K562 (cell line): ENCODE measurements around the gene SPON2. TPM values are rescaled to one million over a fixed set of nuclear protein-coding genes. Genes with fewer than 3 reads are reported as not detected.

Experiments used
- ATAC-seq: fragments of 200-7000 bp; cut with Tn5 transposase; 3 replicates; pipeline ENCODE4 v1.9.1; 2020; ENCODE audit warnings: moderate library complexity
- BruUV-seq: library from RNA; stranded (reverse); fragments of 400-500 nt; replicated peaks from 2 replicates; lab custom pipeline; 2021; lab: Mats Ljungman, UMichigan
- CTCF ChIA-PET: fragments of 300-600 bp; formaldehyde crosslinking; extraction: SDS; loops from one replicate; lab custom pipeline; 2021; ENCODE audit warnings: low intra/inter-chr PET ratio; lab: Yijun Ruan, JAX
- POLR2A ChIA-PET: fragments of 300-600, 350-650 bp; sonication (Branson Sonifier 250); formaldehyde crosslinking; extraction: SDS; loops from one replicate; lab custom pipeline; 2021; ENCODE audit warnings: antibody characterized with exemption, inconsistent platforms; lab: Yijun Ruan, JAX
- DNase-seq, 4 experiments: peaks; one replicate each; pipeline versions ENCODE4 v3.0.0 to v3.0.0-alpha.2; 2011 to 2018; ENCODE audit warnings: low spot score in 3 of 4, mixed read lengths in 3 of 4; ENCODE audit errors: extremely low read depth in 1 of 4
- FAIRE-seq: peaks from 2 replicates; lab custom pipeline; 2011; peaks lifted over from hg19 to GRCh38; lab: Jason Lieb, UNC
- H2AFZ ChIP-seq: 2 replicates; pipeline ENCODE4 v1.6.0; 2011; ENCODE audit warnings: low read depth, low read length, control low read depth, inconsistent platforms
- H3K27ac ChIP-seq: fragments of 200-600 bp; 3 replicates; pipeline ENCODE4 v1.8.0; 2011; ENCODE audit warnings: low read depth, mild to moderate bottlenecking, control low read depth, inconsistent platforms, low read length, moderate library complexity, mixed read lengths; ENCODE audit errors: extremely low read depth
- H3K27me3 ChIP-seq, 2 experiments: fragments of 300-600 bp in 1 of 2; 2 replicates in 1 of 2; 3 replicates in 1 of 2; pipeline versions ENCODE4 v1.6.0 to v1.8.0; 2011; ENCODE audit warnings: inconsistent platforms in 2 of 2, low read length in 2 of 2, mild to moderate bottlenecking in 1 of 2, mixed read lengths in 1 of 2, moderate library complexity in 1 of 2; ENCODE audit not compliant: control insufficient read depth in 2 of 2, insufficient read depth in 2 of 2
- H3K36me3 ChIP-seq: fragments of 300-600 bp; 3 replicates; pipeline ENCODE4 v1.8.0; 2011; ENCODE audit warnings: mild to moderate bottlenecking, low read length, inconsistent platforms; ENCODE audit not compliant: control insufficient read depth, insufficient read depth
- H3K4me1 ChIP-seq, 2 experiments: fragments of 200-600 bp in 1 of 2; replicated peaks in 1 of 2; 2 replicates in 1 of 2; 3 replicates in 1 of 2; pipeline versions ENCODE4 v1.5.1 to v1.8.0; 2011; ENCODE audit warnings: inconsistent platforms in 2 of 2, low read length in 2 of 2, mild to moderate bottlenecking in 1 of 2, mixed read lengths in 1 of 2, moderate library complexity in 1 of 2; ENCODE audit not compliant: control insufficient read depth in 2 of 2, insufficient read depth in 2 of 2
- H3K4me2 ChIP-seq: 2 replicates; pipeline ENCODE4 v1.6.1; 2011; ENCODE audit warnings: low read length, control low read depth, inconsistent platforms, mixed read lengths; ENCODE audit not compliant: insufficient read depth
- H3K4me3 ChIP-seq: fragments of 200-600 bp; sonication (generic), shearing (Covaris generic); 2 replicates; pipeline ENCODE4 v1.5.1; 2016; ENCODE audit warnings: control low read depth, inconsistent platforms
- H3K79me2 ChIP-seq: fragments of 200-600 bp; 3 replicates; pipeline ENCODE4 v1.8.0; 2011; ENCODE audit warnings: low read length, inconsistent platforms; ENCODE audit not compliant: control insufficient read depth, insufficient read depth
- H3K9ac ChIP-seq, 2 experiments: 2 replicates each; pipeline versions ENCODE4 v1.6.0 to v1.6.1; 2011; ENCODE audit warnings: low read depth in 2 of 2, low read length in 2 of 2, control low read depth in 1 of 2, inconsistent platforms in 1 of 2, mild to moderate bottlenecking in 1 of 2, mixed read lengths in 1 of 2; ENCODE audit not compliant: insufficient read depth in 1 of 2
- H3K9me1 ChIP-seq: one replicate; pipeline ENCODE4 v1.6.0; 2011; ENCODE audit warnings: inconsistent platforms, mild to moderate bottlenecking, low read length, moderate library complexity; ENCODE audit not compliant: control insufficient read depth, insufficient read depth
- H3K9me3 ChIP-seq: replicated peaks from 2 replicates; pipeline ENCODE4 v1.5.1; 2011; ENCODE audit warnings: low read depth, low read length, inconsistent platforms; ENCODE audit not compliant: control insufficient read depth, insufficient read depth
- H4K20me1 ChIP-seq: replicated peaks from 2 replicates; pipeline ENCODE4 v1.6.1; 2011; ENCODE audit warnings: low read length, inconsistent platforms, mixed read lengths; ENCODE audit not compliant: control insufficient read depth, insufficient read depth
- ETV5 ChIP-seq: sonication (generic); formaldehyde crosslinking; IDR thresholded peaks from 2 replicates; pipeline ENCODE4 v1.4.0; 2020; ENCODE audit warnings: low read depth, mild to moderate bottlenecking, missing genetic modification reagents
- HCFC1 ChIP-seq: IDR thresholded peaks from 2 replicates; pipeline ENCODE4 v1.6.1; 2012; ENCODE audit warnings: low read depth, low read length, improper control_type of control experiment
- HDAC8 ChIP-seq: fragments of 450-650 bp; IDR thresholded peaks from 2 replicates; pipeline ENCODE4 v1.6.1; 2016; ENCODE audit warnings: mild to moderate bottlenecking, missing genetic modification characterization, moderate library complexity, missing compliant biosample characterization
- KLF10 ChIP-seq: fragments of 250-450 bp; sonication (Bioruptor Pico); IDR thresholded peaks from 2 replicates; pipeline ENCODE4 v1.6.1; 2021; ENCODE audit warnings: matching md5 sums
- RAD51 ChIP-seq: fragments of 450-650 bp; IDR thresholded peaks from 2 replicates; pipeline ENCODE4 v1.7.1; 2016; ENCODE audit warnings: low read depth, mild to moderate bottlenecking, borderline replicate concordance
- U2AF2 ChIP-seq: fragments of 200-400 bp; formaldehyde crosslinking; optimal IDR thresholded peaks from 2 replicates; pipeline ENCODE3; 2017; ENCODE audit warnings: low read depth, mild to moderate bottlenecking, low read length
- ZKSCAN8 ChIP-seq: fragments of 200-800 bp; sonication (Bioruptor generic); IDR thresholded peaks from 2 replicates; pipeline ENCODE4 v1.6.1; 2016; ENCODE audit warnings: missing genetic modification characterization, missing compliant biosample characterization
- ZNF24 ChIP-seq: fragments of 450-650 bp; IDR thresholded peaks from 2 replicates; pipeline ENCODE4 v1.6.1; 2016
- ZNF282 ChIP-seq: sonication (generic); formaldehyde crosslinking; IDR thresholded peaks from 2 replicates; pipeline ENCODE4 v1.8.1; 2023; ENCODE audit warnings: missing genetic modification reagents
- ZNF318 ChIP-seq, 2 experiments: fragments of 450-650 bp; IDR thresholded peaks; 2 replicates each; pipeline ENCODE4 v1.6.1; 2016; ENCODE audit warnings: mild to moderate bottlenecking in 2 of 2, borderline replicate concordance in 1 of 2, low read depth in 1 of 2, moderate library complexity in 1 of 2
- ZNF695 ChIP-seq: fragments of 450-650 bp; formaldehyde crosslinking; IDR thresholded peaks from 2 replicates; pipeline ENCODE4 v1.4.0; 2020; ENCODE audit warnings: mild to moderate bottlenecking, moderate library complexity
- ZNF778 ChIP-seq: fragments of 450-650 bp; formaldehyde crosslinking; IDR thresholded peaks from 2 replicates; pipeline ENCODE4 v1.4.0; 2020; ENCODE audit warnings: mild to moderate bottlenecking, moderate library complexity
- WGBS: fragments of 100-300 bp; shearing (Covaris generic); methylation state at CpG from one replicate; pipeline ENCODE4 v1.1.6; 2016; ENCODE audit warnings: low coverage, mixed read lengths; ENCODE audit not compliant: insufficient coverage; ENCODE audit errors: missing lambda C conversion rate; 5-methylcytosine and 5-hydroxymethylcytosine counted together
- in situ Hi-C: fragments of 300-500 bp; cut with MboI; formaldehyde crosslinking; loops from 4 replicates; pipeline ENCODE4 v1.15.0; 2018; ENCODE audit warnings: inconsistent platforms, mixed read lengths
- intact Hi-C: fragments of 100-400 bp; cut with micrococcal nuclease; formaldehyde crosslinking; loops from 2 replicates; pipeline ENCODE4 v1.14.2; 2022
- polyA plus RNA-seq, 8 experiments: library from polyadenylated mRNA; depleted of rRNA in 4 of 8; stranded (reverse) in 5 of 8; unstranded in 3 of 8; fragments of >200 nt; fragmentation: Nextera tagmentation in 2 of 8; fragmentation: Illumina TruSeq in 1 of 8; extraction: Ambion mirVana in 2 of 8; extraction: Trizol in 1 of 8; gene quantifications; 2 replicates each; pipeline versions ENCODE4 v1.2.1 to v1.2.3, GENCODE V29; 2011 to 2014; ENCODE audit warnings: inconsistent platforms in 1 of 8, missing spikeins in 1 of 8
- total RNA-seq, 7 experiments: library from RNA; depleted of rRNA in 6 of 7; stranded (reverse); fragments of >200 nt in 6 of 7; fragmentation: Illumina TruSeq in 2 of 7; extraction: Trizol in 2 of 7; gene quantifications; 2 replicates each; pipeline versions ENCODE4 v1.2.1 to v1.2.3, GENCODE V29; 2011 to 2021; ENCODE audit warnings: low replicate concordance in 1 of 7

Gene SPON2
- total and polyA plus RNA-seq, 9 of the 15 experiments (the other 6 are each of a cell fraction or from before 2014, with no cell fraction given): 0.21 to 2.2 (median 0.83) TPM

- BruUV-seq: no TSS peak
- FAIRE-seq: no peak
Measured at GRCh38 chr4:1176398-1177273, 4.3 kb upstream of the SPON2 start.

More at GRCh38 chr4:1176398-1177273, 4.3 kb upstream of the SPON2 start:
- no peaks in the 10 kb centered on the region for H4K20me1 ChIP-seq
- TF ChIP-seq ZNF282 (CRISPR knock-in tag) (no peak), ZNF778 (CRISPR knock-in tag) (no peak), RAD51 (no peak), HCFC1 (no peak), KLF10 (CRISPR knock-in tag) (no peak), HDAC8 (tag) (no peak), ZNF24 (peak; percentile 97), ZKSCAN8 (CRISPR knock-in tag) (no peak), ZNF695 (CRISPR knock-in tag) (no peak), ZNF318 (IDR thresholded peaks at IDR 0.05; ENCODE audit: borderline replicate concordance in 1 of 2, low read depth in 1 of 2) (peak in 1 of 2 experiments; percentile 17; a peak in 1 of 4 replicates), ETV5 (CRISPR knock-in tag) (no peak), U2AF2 (no peak)
- H2AFZ ChIP-seq: no peak overlapping the region
- H3K4me2 ChIP-seq: no peak overlapping the region
- no peak overlapping the region for H3K9ac ChIP-seq
- no peaks in the 10 kb centered on the region for H3K27me3 ChIP-seq
- in situ Hi-C loops: no loop called here
- no peaks in the 10 kb centered on the region for H3K9me1 ChIP-seq
- intact Hi-C loops: no loop called here
- H3K27ac ChIP-seq: no peak overlapping the region
- H3K36me3 ChIP-seq: no peaks in the 10 kb centered on the region
- ATAC-seq (no peak), DNase-seq (no peak)
- POLR2A ChIA-PET: no interaction called here
- no peak overlapping the region for H3K4me3 ChIP-seq
- WGBS: 20% methylated on average over 1 of the region's 1 CpG
- peaks cover 8% of the 10 kb centered on the region for H3K9me3 ChIP-seq
- CTCF ChIA-PET: no interaction called here
- H3K4me1 ChIP-seq: peaks cover 9 to 48% of the 10 kb centered on the region in 2 experiments; a peak in 4 of 5 replicates
- no peaks in the 10 kb centered on the region for H3K79me2 ChIP-seq
